Ammon's horn (tissue), 1 donor: ENCODE results near the gene PRR3.

ENCODE experiments used
- DNase-seq: peaks from one replicate; pipeline ENCODE4 v3.0.0-alpha.2; 2016; ENCODE audit warnings: low spot score

PRR3 gene

DNA sequence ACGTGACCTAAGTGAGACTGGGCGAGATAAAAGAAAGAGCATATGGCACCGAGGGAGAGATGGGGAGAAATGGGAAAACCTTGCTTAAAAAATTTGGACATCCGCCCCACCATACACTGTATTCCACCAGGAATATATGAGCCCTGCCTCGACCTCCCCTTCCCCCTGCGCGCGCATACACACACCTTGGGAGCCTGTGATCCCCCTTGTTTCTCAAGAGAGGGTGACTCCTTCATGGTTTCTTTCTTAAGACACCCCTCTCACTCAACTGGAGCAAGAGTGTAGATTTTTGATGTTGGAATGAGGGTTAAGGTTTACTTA lies 14.6 kb downstream of the PRR3 start:
- no peak for DNase-seq

- DNase-seq, result no peak
Measured at GRCh38 chr6:30572148-30572547, 15.1 kb downstream of the PRR3 start.

DNA sequence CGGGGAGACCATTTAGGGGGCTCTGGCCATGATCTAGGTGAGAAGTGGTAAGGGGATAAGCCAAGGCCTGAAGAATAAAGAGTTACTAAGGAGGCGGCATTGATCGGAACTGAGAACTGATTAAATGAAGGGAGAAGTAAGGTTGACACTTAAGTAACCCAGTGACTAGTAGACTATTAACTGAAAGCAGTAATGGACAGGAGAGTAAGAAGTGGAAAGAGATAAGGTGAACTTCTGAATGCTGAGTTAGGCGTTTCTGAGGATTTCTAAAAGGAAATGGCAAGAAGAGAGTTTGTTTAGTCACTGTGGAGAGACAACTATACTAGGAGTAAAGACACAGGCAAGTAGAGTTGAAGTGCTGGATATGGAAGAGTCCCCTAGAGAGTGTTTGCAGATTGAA lies 16.0 kb downstream of the PRR3 start:
- no peak for DNase-seq

- no peak for DNase-seq
Measured at GRCh38 chr6:30578051-30578450, 21.0 kb downstream of the PRR3 start.

DNA sequence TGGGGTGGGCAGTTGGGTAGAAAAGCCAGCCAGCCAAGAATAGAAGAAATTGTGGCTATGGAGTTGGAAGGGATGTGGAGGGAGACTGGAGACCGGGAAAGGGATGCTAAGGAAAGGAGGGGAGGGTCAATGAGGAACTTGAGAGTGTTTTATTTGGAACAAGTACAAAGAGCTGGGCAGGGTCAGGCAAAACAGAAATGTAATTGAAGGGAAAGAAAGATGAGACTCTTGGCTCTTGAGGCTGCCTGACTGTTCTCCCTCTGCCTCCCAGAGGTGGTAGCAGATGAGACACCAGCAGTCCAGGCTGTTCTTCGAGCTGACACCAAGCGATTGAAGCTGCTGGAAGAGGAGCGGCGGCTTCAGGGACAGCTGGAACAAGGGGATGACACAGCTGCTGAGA lies 26.8 kb downstream of the PRR3 start:
- DNase-seq, result no peak

DNA sequence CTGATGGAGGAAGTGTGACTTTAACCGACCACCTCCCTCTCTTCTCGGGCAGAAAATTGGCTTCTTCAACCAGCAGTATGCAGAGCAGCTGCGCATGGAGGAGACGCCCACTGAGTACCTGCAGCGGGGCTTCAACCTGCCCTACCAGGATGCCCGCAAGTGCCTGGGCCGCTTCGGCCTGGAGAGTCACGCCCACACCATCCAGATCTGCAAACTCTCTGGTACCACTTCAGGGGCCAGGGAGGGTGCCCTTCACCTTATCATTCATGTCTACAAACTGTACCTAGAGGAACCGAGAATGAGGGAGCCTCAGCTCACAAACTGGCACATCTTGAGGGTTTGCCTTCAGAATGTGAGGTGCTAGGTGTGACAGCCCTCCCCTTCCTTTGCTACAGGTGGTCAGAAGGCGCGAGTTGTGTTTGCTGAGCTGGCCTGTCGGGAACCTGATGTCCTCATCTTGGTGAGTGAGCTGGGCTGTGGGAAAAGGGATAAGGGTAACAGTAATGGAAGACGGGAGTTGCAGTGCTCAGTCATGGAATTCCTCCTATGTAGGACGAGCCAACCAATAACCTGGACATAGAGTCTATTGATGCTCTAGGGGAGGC lies 32.8 kb downstream of the PRR3 start:
- no peak for DNase-seq

DNA sequence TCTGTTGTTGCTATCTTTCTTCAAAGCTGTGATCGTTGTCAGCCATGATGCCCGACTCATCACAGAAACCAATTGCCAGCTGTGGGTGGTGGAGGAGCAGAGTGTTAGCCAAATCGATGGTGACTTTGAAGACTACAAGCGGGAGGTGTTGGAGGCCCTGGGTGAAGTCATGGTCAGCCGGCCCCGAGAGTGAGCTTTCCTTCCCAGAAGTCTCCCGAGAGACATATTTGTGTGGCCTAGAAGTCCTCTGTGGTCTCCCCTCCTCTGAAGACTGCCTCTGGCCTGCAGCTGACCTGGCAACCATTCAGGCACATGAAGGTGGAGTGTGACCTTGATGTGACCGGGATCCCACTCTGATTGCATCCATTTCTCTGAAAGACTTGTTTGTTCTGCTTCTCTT lies 33.4 kb downstream of the PRR3 start:
- no peak for DNase-seq

GRCh38 chr6:30591008-30591407 lies 33.9 kb downstream of the PRR3 start:
- no peak for DNase-seq

DNA sequence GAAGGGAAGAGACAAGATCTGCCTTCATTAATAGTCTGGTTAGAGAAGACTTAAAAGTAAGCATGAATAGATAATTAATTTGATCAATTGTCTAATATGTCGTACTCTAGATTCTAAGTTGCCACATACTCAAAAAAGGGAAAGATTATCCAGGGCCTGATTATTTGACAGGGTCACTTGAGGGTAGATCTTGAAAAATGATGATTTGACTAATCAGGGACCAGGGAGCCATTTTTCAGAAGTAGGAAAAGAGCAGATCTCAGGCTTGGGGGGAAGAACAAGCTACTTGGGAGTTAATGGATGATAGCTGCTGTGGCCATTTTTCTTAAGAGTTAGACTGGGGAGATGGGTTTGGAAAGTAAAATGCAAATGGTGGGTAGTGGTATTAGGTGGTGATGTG lies 35.2 kb downstream of the PRR3 start:
- DNase-seq, result no peak

DNA sequence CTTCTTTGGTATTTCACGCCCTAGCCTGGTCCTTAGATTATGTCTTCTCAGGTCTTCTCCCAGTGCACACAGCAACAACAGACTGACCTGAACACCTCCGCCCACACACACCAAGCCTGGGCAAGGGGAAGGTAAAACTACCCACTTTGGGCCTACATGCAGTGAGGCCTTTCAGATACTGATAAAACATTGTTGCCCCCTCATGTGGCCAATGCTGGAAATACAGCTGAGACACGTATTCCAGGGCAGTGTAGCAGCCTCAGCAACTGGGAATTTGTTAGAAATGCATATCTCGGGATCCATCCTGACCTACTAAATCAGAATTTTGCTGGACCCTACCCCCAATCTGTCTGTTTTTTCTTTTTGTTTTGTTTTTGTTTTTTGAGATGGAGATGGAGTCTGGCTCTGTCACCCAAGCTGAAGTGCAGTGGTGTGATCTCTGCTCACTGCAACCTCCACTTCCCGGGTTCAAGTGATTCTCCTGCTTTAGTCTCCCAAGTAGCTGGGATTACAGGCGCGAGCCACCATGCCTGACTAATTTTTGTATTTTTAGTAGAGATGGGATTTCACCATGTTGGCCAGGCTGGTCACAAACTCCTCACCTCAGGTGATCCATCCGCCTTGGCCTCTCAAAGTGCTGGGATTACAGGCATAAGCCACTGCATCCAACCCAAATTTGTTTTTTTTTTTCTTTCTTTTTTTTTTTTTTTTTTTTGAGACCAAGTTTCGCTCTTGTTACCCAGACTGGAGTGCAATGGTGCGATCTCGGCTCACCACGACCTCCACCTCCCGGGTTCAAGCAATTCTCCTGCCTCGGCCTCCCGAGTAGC lies 40.4 kb downstream of the PRR3 start:
- DNase-seq, result peak; percentile 78

- DNase-seq, result no peak
Measured at GRCh38 chr6:30598912-30599624, 42.0 kb downstream of the PRR3 start.

DNA sequence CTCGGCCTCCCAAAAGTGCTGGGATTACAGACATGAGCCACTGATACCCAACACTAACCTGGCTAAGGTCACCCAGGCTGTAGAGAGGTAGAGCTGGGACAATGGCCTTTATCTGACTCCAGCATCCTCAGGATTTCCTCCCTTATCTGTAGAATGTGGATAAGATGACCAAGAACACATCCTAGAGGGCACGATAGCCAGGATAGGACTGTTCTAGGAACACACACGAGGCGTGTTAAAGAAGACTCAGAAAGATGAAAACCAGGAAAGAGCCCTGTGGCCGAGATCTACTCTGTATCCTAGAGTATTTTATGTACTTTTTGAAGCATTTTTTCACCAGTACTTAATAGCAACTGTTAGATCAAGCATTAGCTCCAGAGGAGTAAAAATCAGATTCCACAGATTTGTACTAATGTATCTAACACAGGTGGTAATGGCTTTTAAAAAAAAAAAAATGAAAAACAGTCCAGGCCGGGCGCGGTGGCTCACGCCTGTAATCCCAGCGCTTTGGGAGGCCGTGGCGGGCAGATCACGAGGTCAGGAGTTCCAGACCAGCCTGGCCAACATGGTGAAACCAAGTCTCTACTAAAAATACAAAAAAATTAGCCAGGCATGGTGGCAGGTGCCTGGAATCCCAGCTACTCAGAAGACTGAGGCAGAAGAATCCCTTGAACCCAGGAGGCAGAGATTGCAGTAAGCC lies 42.7 kb downstream of the PRR3 start:
- no peak for DNase-seq

DNA sequence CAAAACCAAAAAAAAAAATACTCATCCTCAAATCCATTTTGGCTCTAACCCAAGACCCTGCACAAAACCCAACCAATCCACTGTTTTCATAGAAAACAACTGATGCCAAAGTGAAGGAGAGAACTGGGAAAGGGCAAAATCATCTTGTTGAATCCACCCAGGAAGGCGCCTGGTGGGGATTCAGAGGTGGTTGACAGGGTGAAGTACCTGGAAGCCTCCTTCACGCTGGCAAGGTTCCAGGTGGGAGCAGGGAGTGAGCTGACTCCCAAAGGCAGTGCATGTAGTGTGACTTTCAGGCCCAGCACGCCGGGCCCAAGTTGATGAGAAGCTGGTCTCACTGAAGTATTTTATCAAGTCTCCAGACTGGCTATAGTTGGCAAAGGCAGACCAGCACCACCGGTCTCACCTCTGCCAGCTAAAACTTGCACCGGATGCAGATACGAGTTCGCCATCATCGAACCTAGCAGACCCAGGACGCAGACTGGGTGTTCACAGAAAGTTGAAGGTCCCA lies 43.4 kb downstream of the PRR3 start:
- no peak for DNase-seq

DNA sequence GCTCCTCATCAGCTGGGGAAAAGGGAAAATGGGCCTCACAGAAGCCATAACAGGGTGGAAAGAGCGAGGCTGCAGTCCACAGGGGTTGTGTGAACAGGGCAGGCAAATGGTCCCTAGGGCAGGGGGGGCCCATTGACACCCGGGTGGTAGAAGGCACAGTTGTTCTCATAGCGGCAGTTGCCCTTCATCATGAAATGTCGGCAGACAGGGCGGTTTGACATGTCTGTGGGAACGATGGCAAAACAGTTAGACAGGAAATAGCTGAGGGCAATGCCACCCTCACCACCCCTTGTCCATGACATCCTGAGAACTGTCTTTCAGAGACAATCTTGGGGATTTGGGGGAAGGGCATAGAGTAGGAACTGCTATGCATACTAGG lies 44.3 kb downstream of the PRR3 start:
- DNase-seq, result no peak

- DNase-seq, result no peak
Measured at GRCh38 chr6:30601815-30602641, 44.9 kb downstream of the PRR3 start.

GRCh38 chr6:30603961-30604360 lies 46.9 kb downstream of the PRR3 start:
- no peak for DNase-seq

GRCh38 chr6:30610065-30610464 lies 53.0 kb downstream of the PRR3 start:
- DNase-seq, result no peak

- no peak for DNase-seq
Measured at GRCh38 chr6:30611150-30611855, 54.2 kb downstream of the PRR3 start.

DNA sequence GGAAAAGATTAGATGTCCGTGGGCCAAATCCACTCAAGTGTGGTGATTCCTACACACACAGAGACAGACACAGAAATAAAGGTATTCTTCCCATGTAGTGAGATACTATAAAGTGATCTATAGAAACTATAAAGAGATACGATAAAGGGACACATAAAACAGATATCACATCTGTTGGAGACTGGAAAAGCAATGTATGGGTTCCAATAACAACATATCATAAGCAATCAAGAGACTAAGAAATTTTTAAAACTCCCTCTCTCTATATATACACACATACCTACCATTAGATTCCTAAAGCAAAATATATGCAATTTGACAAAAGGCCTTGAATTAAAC lies 54.7 kb downstream of the PRR3 start:
- DNase-seq, result no peak

GRCh38 chr6:30612213-30612612 lies 55.1 kb downstream of the PRR3 start:
- DNase-seq, result no peak

DNA sequence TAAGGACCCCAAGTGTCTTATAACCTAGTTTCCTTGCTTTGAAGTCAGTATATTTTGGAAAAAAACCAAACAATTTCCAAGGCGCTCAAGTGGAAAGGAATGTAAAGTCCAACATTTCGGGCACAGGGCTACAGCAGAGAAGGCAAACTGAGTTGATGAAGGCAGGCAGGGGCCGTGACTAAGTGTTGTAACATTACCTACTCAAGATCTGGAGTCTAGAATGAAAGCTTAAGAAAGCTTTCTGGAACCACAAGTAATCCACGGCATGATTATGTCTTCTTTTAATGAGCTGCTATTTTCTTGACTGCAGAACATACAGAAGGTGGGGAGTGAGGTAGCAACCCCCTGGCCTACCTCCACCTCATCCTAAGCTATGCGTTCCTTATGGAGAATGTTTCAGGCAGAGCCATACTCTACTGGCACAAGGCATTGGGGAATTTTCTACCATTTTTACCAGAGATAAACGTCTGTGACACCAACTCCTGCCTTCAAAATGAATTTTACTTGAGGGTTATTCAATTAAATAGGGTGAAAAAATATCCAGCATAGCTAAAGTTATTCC lies 55.7 kb downstream of the PRR3 start:
- no peak for DNase-seq
